Keratinocyte (primary cell): ENCODE results near the gene LRCOL1. TPM values are rescaled to one million over a fixed set of nuclear protein-coding genes. Genes with fewer than 3 reads are reported as not detected.
A peak's percentile ranks its signal among the peaks of the same experiment; 100 is the strongest.

ENCODE experiments used
- DNase-seq: peaks from one replicate; pipeline ENCODE4 v3.0.0-alpha.2; 2011; ENCODE audit warnings: low read depth, missing footprints, low spot score
- FAIRE-seq: peaks from 2 replicates; lab custom pipeline; 2011; peaks lifted over from hg19 to GRCh38; lab: Jason Lieb, UNC
- H2AFZ ChIP-seq: 2 replicates; pipeline ENCODE4 v1.6.0; 2012; ENCODE audit warnings: low read length, control low read depth, inconsistent platforms; ENCODE audit not compliant: control insufficient read depth
- H3K27ac ChIP-seq: 2 replicates; pipeline ENCODE4 v1.5.1; 2011; ENCODE audit warnings: low read length; ENCODE audit not compliant: control insufficient read depth, insufficient read depth
- H3K27me3 ChIP-seq: 3 replicates; pipeline ENCODE4 v1.6.0; 2011; ENCODE audit warnings: low read length; ENCODE audit not compliant: control insufficient read depth, insufficient read depth; ENCODE audit errors: extremely low read depth
- H3K36me3 ChIP-seq, 2 experiments: 2 replicates in 1 of 2; 3 replicates in 1 of 2; pipeline ENCODE4 v1.5.1; 2011; ENCODE audit warnings: low read length in 2 of 2, mild to moderate bottlenecking in 1 of 2; ENCODE audit not compliant: control insufficient read depth in 2 of 2, insufficient read depth in 2 of 2; ENCODE audit errors: extremely low read depth in 1 of 2
- H3K4me1 ChIP-seq: 3 replicates; pipeline ENCODE4 v1.5.1; 2011; ENCODE audit warnings: low read length; ENCODE audit not compliant: control insufficient read depth, insufficient read depth; ENCODE audit errors: extremely low read depth
- H3K4me2 ChIP-seq: 3 replicates; pipeline ENCODE4 v1.6.0; 2011; ENCODE audit warnings: low read depth, low read length; ENCODE audit not compliant: control insufficient read depth, insufficient read depth; ENCODE audit errors: extremely low read depth
- H3K4me3 ChIP-seq, 3 experiments: fragments of 200-600 bp in 1 of 3; sonication (generic) in 1 of 3; 2 replicates in 2 of 3; 3 replicates in 1 of 3; pipeline ENCODE4 v1.5.1; 2011 to 2016; ENCODE audit warnings: low read length in 3 of 3, mild to moderate bottlenecking in 3 of 3, control low read depth in 2 of 3, inconsistent platforms in 1 of 3, low read depth in 1 of 3, mixed read lengths in 1 of 3, mixed run types in 1 of 3, moderate library complexity in 1 of 3; ENCODE audit not compliant: control insufficient read depth in 2 of 3, insufficient read depth in 2 of 3; ENCODE audit errors: extremely low read depth in 1 of 3
- H3K79me2 ChIP-seq: 2 replicates; pipeline ENCODE4 v1.6.0; 2012; ENCODE audit warnings: low read length; ENCODE audit not compliant: control insufficient read depth, insufficient read depth
- H3K9ac ChIP-seq: 3 replicates; pipeline ENCODE4 v1.6.0; 2011; ENCODE audit warnings: low read length; ENCODE audit not compliant: control insufficient read depth, insufficient read depth; ENCODE audit errors: extremely low read depth
- H3K9me1 ChIP-seq: 3 replicates; pipeline ENCODE4 v1.6.0; 2011; ENCODE audit warnings: low read length; ENCODE audit not compliant: control insufficient read depth, insufficient read depth; ENCODE audit errors: extremely low read depth
- H3K9me3 ChIP-seq: 2 replicates; pipeline ENCODE4 v1.5.1; 2012; ENCODE audit warnings: low read depth, low read length; ENCODE audit not compliant: control insufficient read depth
- H4K20me1 ChIP-seq: 3 replicates; pipeline ENCODE4 v1.6.0; 2011; ENCODE audit warnings: low read length; ENCODE audit not compliant: control insufficient read depth, insufficient read depth; ENCODE audit errors: extremely low read depth
- CTCF ChIP-seq, 3 experiments: IDR thresholded peaks in 1 of 3; conservative IDR thresholded peaks in 1 of 3; optimal IDR thresholded peaks in 1 of 3; 2 replicates in 2 of 3; 3 replicates in 1 of 3; pipeline versions ENCODE3 to v1.5.1; 2011; ENCODE audit warnings: low read length in 3 of 3, mild to moderate bottlenecking in 3 of 3, moderate library complexity in 2 of 3, control low read depth in 1 of 3, inconsistent platforms in 1 of 3; ENCODE audit not compliant: insufficient read depth in 2 of 3; ENCODE audit errors: extremely low read depth in 1 of 3
- EZH2 ChIP-seq: IDR thresholded peaks from one replicate; pipeline ENCODE4 v1.6.1; 2012; ENCODE audit warnings: inconsistent platforms, mild to moderate bottlenecking, low read length, moderate library complexity
- dilution Hi-C: fragments of 300-500 bp; cut with MboI; formaldehyde crosslinking; loops from one replicate; pipeline ENCODE4 v1.7.0; 2020; ENCODE audit warnings: low sequenced_read_pairs; ENCODE audit not compliant: extremely low pct_ligation_motif_present
- polyA plus RNA-seq, 5 experiments: library from polyadenylated mRNA; depleted of rRNA in 3 of 5; stranded (reverse) in 3 of 5; stranded (forward) in 1 of 5; unstranded in 1 of 5; fragments of >200 nt; gene quantifications; 1 replicate in 1 of 5; 2 replicates in 3 of 5; 3 replicates in 1 of 5; pipeline versions ENCODE4 v1.2.1 to v1.2.3, GENCODE V29; 2011 to 2012; ENCODE audit warnings: missing spikeins in 2 of 5, low read depth in 1 of 5, low replicate concordance in 1 of 5

Gene LRCOL1
- polyA plus RNA-seq, 1 donor (not counting 4 experiments of a cell fraction or from before 2014, with no cell fraction given) = not detected

DNA sequence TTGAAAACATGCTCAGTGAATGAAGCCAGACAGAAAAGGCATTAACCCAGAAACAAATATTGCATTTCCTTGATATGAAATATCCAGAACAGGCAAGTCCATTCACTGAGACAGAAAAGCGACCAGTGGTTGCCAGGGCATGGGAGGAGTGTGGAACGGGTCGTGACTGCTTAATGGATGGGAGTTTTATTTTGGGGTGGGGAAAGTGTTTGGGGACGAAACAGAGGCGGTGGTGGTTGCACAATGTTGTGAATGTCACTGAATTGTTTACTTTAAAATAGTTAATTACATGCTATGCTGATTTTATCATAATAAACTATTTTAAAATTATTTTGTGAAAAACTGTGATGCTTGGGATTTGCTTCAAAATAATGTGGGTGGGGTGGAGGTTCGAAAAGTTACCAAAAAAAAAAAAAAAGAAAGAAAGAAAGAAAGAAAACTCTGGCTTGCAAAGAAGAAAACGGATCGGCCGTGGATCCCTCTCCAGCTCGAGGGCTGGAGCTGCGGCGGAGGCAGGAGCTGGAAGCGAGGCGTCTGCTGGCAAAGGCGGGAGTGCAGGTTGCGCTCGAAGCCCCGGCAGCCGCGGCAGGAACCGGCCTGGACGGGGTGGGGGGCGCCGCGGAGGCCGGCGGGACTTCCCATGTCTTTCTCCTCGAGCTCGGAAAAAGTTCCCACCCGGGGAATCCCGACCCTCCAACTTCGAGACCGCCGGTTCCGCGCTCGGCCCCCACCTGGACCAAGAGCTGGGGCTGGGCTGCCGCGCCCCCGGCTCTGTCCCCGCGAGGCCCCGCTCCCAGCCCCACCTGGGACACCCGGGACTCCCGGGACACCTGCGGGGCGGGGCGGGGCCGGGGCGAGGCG is 7.7 kb upstream of the LRCOL1 start:
- no peak overlapping the region for H3K4me2 ChIP-seq
- H3K4me3 ChIP-seq = no peak overlapping the region
- peaks cover 54% of the 10 kb centered on the region for H3K27me3 ChIP-seq
- DNase-seq (no peak), FAIRE-seq (no peak)
- H3K27ac ChIP-seq = no peak overlapping the region
- dilution Hi-C loops = no loop called here
- peaks cover 8% of the 10 kb centered on the region for H3K9me3 ChIP-seq
- no peaks in the 10 kb centered on the region for H3K4me1 ChIP-seq
- TF ChIP-seq EZH2 (peak; percentile 89), CTCF (optimal IDR thresholded peaks at IDR 0.05 in 1 of 3, IDR thresholded peaks at IDR 0.05 in 1 of 3, conservative IDR thresholded peaks at IDR 0.05 in 1 of 3; ENCODE audit: extremely low read depth in 1 of 3, insufficient read depth in 2 of 3, low read length in 3 of 3) (no peak)
- H2AFZ ChIP-seq = no peak overlapping the region
- H3K36me3 ChIP-seq = no peaks in the 10 kb centered on the region
- H3K9ac ChIP-seq = no peak overlapping the region
- H3K9me1 ChIP-seq = no peaks in the 10 kb centered on the region
- H4K20me1 ChIP-seq = no peaks in the 10 kb centered on the region
- H3K79me2 ChIP-seq = no peaks in the 10 kb centered on the region

GRCh38 chr12:132617135-132617701 is 6.8 kb upstream of the LRCOL1 start:
- H3K36me3 ChIP-seq = no peaks in the 10 kb centered on the region
- no peak overlapping the region for H3K9ac ChIP-seq
- H3K4me3 ChIP-seq = no peak overlapping the region
- H3K4me1 ChIP-seq = no peaks in the 10 kb centered on the region
- no peaks in the 10 kb centered on the region for H3K79me2 ChIP-seq
- no peak for FAIRE-seq
- DNase-seq = no peak
- dilution Hi-C loops = no loop called here
- H3K4me2 ChIP-seq = no peak overlapping the region
- TF ChIP-seq EZH2 = no peak
- no peak for TF ChIP-seq CTCF (optimal IDR thresholded peaks at IDR 0.05 in 1 of 3, IDR thresholded peaks at IDR 0.05 in 1 of 3, conservative IDR thresholded peaks at IDR 0.05 in 1 of 3; ENCODE audit: extremely low read depth in 1 of 3, insufficient read depth in 2 of 3, low read length in 3 of 3)
- peaks cover 58% of the 10 kb centered on the region for H3K27me3 ChIP-seq
- no peaks in the 10 kb centered on the region for H4K20me1 ChIP-seq
- peaks cover 8% of the 10 kb centered on the region for H3K9me3 ChIP-seq
- no peak overlapping the region for H3K27ac ChIP-seq
- H3K9me1 ChIP-seq = no peaks in the 10 kb centered on the region
- no peak overlapping the region for H2AFZ ChIP-seq
